ENCODE data around the gene C15orf39.

C15orf39 gene

GRCh38 chr15:75174102-75174501, 27.6 kb upstream of the C15orf39 start:
- DNase-seq, result no peak

GRCh38 chr15:75174729-75175128, 27.0 kb upstream of the C15orf39 start:
- no peak for DNase-seq

- no peak for DNase-seq
Measured at GRCh38 chr15:75176396-75176761, 25.3 kb upstream of the C15orf39 start.

- peak; percentile 23 for DNase-seq
Measured at GRCh38 chr15:75177360-75178071, 24.2 kb upstream of the C15orf39 start.

GRCh38 chr15:75178171-75178937, 23.3 kb upstream of the C15orf39 start:
- no peak for DNase-seq

GRCh38 chr15:75178938-75179745, 22.5 kb upstream of the C15orf39 start:
- DNase-seq, result no peak

GRCh38 chr15:75179746-75180140, 21.9 kb upstream of the C15orf39 start:
- no peak for DNase-seq

- DNase-seq, result no peak
Measured at GRCh38 chr15:75181780-75182179, 19.9 kb upstream of the C15orf39 start.

GRCh38 chr15:75182187-75183131, 19.2 kb upstream of the C15orf39 start:
- no peak for DNase-seq

GRCh38 chr15:75185271-75186029, 16.2 kb upstream of the C15orf39 start:
- no peak for DNase-seq

- DNase-seq, result no peak
Measured at GRCh38 chr15:75186044-75186443, 15.6 kb upstream of the C15orf39 start.

- no peak for DNase-seq
Measured at GRCh38 chr15:75188499-75188898, 13.2 kb upstream of the C15orf39 start.

- DNase-seq, result no peak
Measured at GRCh38 chr15:75191235-75191634, 10.4 kb upstream of the C15orf39 start.

GRCh38 chr15:75192307-75192706, 9.4 kb upstream of the C15orf39 start:
- DNase-seq, result no peak

GRCh38 chr15:75193272-75193671, 8.4 kb upstream of the C15orf39 start:
- no peak for DNase-seq

GRCh38 chr15:75193976-75194375, 7.7 kb upstream of the C15orf39 start:
- DNase-seq, result peak; percentile 18

GRCh38 chr15:75194397-75194796, 7.3 kb upstream of the C15orf39 start:
- no peak for DNase-seq

- peak; percentile 22 for DNase-seq
Measured at GRCh38 chr15:75195122-75195765, 6.4 kb upstream of the C15orf39 start.

GRCh38 chr15:75195766-75196241, 5.9 kb upstream of the C15orf39 start:
- DNase-seq, result no peak

- no peak for DNase-seq
Measured at GRCh38 chr15:75197062-75197630, 4.5 kb upstream of the C15orf39 start.

Measured in inflammatory macrophage treated with lipopolysaccharide for 4 hours (primary cell).